SJSA1 (cell line): ENCODE data around the gene FUS. TPM values are rescaled to one million over a fixed set of nuclear protein-coding genes. Genes with fewer than 3 reads are reported as not detected.
A peak's percentile ranks its signal among the peaks of the same experiment; 100 is the strongest.
"Not testable (repeated sequence)": the region's sequence is repeated elsewhere in the genome, so short reads cannot be mapped to it uniquely, and the experiment has no call there.

Experiments
- DNase-seq, 2 experiments: peaks; one replicate each; pipeline ENCODE4 v3.0.0-alpha.2; 2015 to 2020; ENCODE audit warnings: low spot score in 2 of 2, low read depth in 1 of 2
- H3K27ac ChIP-seq: fragments of 250-450 bp; sonication (Bioruptor Pico); 2 replicates; pipeline ENCODE4 v1.5.1; 2020; ENCODE audit warnings: mild to moderate bottlenecking, moderate library complexity
- H3K27me3 ChIP-seq: fragments of 250-450 bp; sonication (Bioruptor Pico); replicated peaks from 2 replicates; pipeline ENCODE4 v1.5.1; 2020; ENCODE audit warnings: mild to moderate bottlenecking, moderate library complexity
- H3K36me3 ChIP-seq: fragments of 250-450 bp; sonication (Bioruptor Pico); 2 replicates; pipeline ENCODE4 v1.5.1; 2020; ENCODE audit warnings: mild to moderate bottlenecking
- H3K4me1 ChIP-seq: fragments of 250-450 bp; sonication (Bioruptor Pico); replicated peaks from 2 replicates; pipeline ENCODE4 v1.6.1; 2021; ENCODE audit warnings: mild to moderate bottlenecking
- H3K4me3 ChIP-seq: fragments of 250-450 bp; sonication (Bioruptor Pico); 2 replicates; pipeline ENCODE4 v1.5.1; 2020; ENCODE audit warnings: mild to moderate bottlenecking
- H3K9me3 ChIP-seq: fragments of 250-450 bp; sonication (Bioruptor Pico); replicated peaks from 2 replicates; pipeline ENCODE4 v1.5.1; 2020; ENCODE audit warnings: mild to moderate bottlenecking
- total RNA-seq: library from RNA; depleted of rRNA; stranded (reverse); fragments of >200 nt; shearing (Covaris generic); gene quantifications from 2 replicates; pipeline ENCODE4 v1.2.3, GENCODE V29; 2014

The FUS gene
- total RNA-seq, 1 experiment from 2014 or later: 37.5 TPM

- Histone ChIP-seq H3K27ac (no peak within 1 kb of the TSS), H3K36me3 (no peaks in the 10 kb centered on the region), H3K4me1 (no peaks in the 10 kb centered on the region), H3K9me3 (no peaks in the 10 kb centered on the region), H3K27me3 (peaks cover 9% of the 10 kb centered on the region), H3K4me3 (no peak within 1 kb of the TSS)
- DNase-seq: no peak
These were observed 29.7 kb upstream of the FUS start, which contains the start of gene PRSS36 for GRCh38 chr16:31149894-31150890. Gene PRSS36, minus strand, starts transcription at chr16:31150066. Its CDS starts 31 bp downstream, at chr16:31150035.

- not testable (repeated sequence) for H3K36me3 ChIP-seq, H3K9me3 ChIP-seq, H3K4me1 ChIP-seq, DNase-seq, H3K27ac ChIP-seq, H3K4me3 ChIP-seq
- peaks cover 13% of the 10 kb centered on the region for H3K27me3 ChIP-seq
These were observed 29.0 kb upstream of the FUS start for GRCh38 chr16:31150976-31151375.

DNA sequence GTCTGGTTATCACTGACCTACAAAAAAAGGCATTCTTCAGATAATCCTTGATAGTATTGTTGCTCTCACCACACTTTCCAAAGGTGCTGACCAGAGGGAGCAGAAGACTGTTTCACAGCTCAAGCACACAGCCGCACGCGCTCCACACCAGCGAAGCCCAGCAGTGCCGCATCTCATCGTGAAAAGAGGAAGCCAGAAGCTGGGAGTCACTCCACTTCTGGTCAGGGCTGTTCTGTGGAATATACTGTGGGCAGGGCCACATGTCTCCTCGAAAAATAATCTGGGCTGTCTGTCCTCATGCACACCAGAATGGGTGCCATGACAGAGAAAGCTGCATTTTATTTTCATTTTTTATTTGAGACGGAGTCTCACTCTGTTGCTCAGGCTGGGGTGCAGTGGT is 22.8 kb upstream of the FUS start:
- Histone ChIP-seq H3K36me3 (no peaks in the 10 kb centered on the region), H3K27me3 (peaks cover 27% of the 10 kb centered on the region), H3K4me1 (no peaks in the 10 kb centered on the region), H3K4me3 (no peak overlapping the region), H3K9me3 (no peaks in the 10 kb centered on the region), H3K27ac (no peak overlapping the region)
- DNase-seq: no peak

- Histone ChIP-seq H3K27ac (no peak overlapping the region), H3K4me1 (no peaks in the 10 kb centered on the region), H3K36me3 (no peaks in the 10 kb centered on the region), H3K9me3 (no peaks in the 10 kb centered on the region), H3K4me3 (no peak overlapping the region), H3K27me3 (peaks cover 6% of the 10 kb centered on the region; the same call in 1 of the 2 replicates)
- DNase-seq: no peak
These were observed 12.6 kb upstream of the FUS start for GRCh38 chr16:31167315-31167714.

GRCh38 chr16:31168848-31169247 is 11.1 kb upstream of the FUS start:
- Histone ChIP-seq H3K9me3 (no peaks in the 10 kb centered on the region), H3K4me3 (no peak overlapping the region), H3K36me3 (no peaks in the 10 kb centered on the region), H3K4me1 (no peaks in the 10 kb centered on the region), H3K27me3 (no peaks in the 10 kb centered on the region), H3K27ac (no peak overlapping the region)
- no peak for DNase-seq

DNA sequence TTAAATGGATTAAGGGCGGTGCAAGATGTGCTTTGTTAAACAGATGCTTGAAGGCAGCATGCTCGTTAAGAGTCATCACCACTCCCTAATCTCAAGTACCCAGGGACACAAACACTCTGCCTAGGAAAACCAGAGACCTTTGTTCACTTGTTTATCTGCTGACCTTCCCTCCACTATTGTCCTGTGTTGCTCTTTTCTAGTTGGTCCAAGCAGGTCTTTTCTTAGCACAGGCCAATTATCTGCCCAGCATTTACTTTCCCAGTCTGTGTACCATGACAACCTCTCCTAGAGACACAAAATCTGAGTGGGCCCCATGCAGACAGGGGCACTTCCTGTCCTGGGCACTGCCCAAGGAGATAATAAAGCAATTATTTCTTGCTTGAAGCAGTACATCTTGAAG is 9.9 kb upstream of the FUS start:
- H3K36me3 ChIP-seq, H3K27ac ChIP-seq, DNase-seq, H3K27me3 ChIP-seq, H3K4me3 ChIP-seq, H3K9me3 ChIP-seq, H3K4me1 ChIP-seq: not testable (repeated sequence)

DNA sequence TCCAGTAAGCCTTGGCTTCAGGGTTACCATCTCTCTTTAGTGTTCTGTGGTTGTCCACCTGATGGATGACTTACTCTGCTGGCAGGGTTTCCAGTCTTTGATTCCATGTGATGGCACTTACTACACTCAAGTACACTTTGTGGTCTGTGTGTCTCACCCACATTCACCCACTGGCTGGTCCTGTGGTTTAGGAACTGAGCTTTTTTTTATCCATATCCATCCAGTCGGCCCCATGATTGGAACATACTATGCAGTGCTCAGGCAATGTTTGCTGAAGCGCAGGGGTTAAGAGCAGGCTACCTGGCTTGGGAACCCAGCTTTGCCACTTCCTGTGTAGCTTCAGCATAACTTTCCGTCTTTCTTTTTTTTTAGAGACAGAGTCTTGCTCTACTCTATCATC is 2.8 kb upstream of the FUS start:
- no peaks in the 10 kb centered on the region for H3K27me3 ChIP-seq
- no peak for DNase-seq

DNA sequence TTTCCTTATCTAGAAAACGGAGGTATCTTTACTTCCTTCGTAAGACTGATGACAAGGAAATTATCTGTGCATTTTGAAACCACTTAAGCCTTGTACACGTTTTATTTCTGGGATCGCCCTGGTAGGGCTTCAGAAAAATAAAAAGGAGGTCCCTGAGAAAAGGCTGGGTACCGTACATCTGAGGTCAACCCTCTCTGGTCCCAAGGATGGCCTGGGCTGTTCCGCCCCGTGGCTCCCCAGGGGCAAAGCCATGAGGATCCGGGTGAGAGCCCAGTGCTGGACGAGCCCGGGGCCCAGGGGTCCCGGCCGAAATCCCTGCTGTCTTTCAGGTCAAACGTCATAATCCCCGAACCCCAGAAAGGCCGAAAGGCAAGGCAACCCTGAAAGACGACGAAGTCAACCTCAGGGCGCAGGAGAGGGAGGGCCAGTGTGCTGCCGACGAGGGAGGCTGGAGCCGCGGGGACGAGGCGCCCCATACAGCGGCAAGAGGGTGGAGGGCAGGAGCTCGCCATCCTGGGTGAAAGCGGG is 656 bp upstream of the FUS start:
- Histone ChIP-seq H3K27me3 (no peaks in the 10 kb centered on the region), H3K9me3 (no peaks in the 10 kb centered on the region), H3K4me3 (peak overlapping the region; percentile 87), H3K36me3 (peaks cover 43% of the 10 kb centered on the region), H3K27ac (peak overlapping the region; percentile 96), H3K4me1 (peaks cover 22% of the 10 kb centered on the region)
- no peak for DNase-seq

More for the DNA sequence above, 2.8 kb upstream of the FUS start:
- Histone ChIP-seq H3K36me3 (peaks cover 22% of the 10 kb centered on the region), H3K27ac (no peak overlapping the region), H3K4me3 (no peak overlapping the region), H3K9me3 (no peaks in the 10 kb centered on the region), H3K4me1 (peaks cover 9% of the 10 kb centered on the region)

DNA sequence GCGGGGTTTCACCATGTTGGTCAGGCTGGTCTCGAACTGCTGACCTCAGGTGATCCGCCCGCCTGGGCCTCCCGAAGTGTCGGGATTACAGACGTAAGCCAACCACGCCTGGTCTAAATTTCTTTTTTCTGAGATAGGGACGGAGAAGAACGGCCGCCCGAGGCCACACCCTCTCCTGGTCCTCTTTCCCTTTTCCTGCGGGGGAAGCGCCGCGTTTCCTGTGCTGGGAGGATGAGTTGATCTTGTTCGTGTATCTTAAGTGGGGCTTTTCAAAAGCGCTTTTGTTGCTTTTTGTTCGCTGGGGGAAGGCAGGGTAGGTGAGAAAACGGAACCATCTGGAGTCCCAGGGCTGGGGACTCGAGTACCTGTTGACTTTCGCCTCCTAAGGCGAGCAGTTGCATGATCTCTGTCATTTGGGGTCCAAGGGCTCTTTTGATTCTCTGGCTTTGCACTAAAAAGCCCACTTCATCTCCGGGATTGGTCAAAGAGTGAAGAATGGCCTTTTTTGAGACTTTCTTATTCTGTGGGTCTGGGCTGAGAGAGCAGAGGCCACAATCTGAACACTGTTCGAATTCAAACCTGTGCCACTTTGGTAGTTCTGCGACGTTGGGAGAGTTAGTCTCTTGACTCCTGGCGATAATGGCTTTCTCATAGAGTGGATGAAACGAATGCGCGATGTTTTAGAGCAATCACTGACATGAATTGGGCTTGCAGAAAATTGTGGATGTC is 1.3 kb downstream of the FUS start:
- Histone ChIP-seq H3K27me3 (no peaks in the 10 kb centered on the region), H3K4me3 (peak overlapping the region; percentile 87), H3K36me3 (peaks cover 63% of the 10 kb centered on the region), H3K9me3 (no peaks in the 10 kb centered on the region), H3K4me1 (peaks cover 26% of the 10 kb centered on the region), H3K27ac (peak overlapping the region; percentile 96)
- peak in 1 of 2 experiments; percentile 52 for DNase-seq

GRCh38 chr16:31182391-31182790 is 2.5 kb downstream of the FUS start:
- Histone ChIP-seq H3K27me3 (no peaks in the 10 kb centered on the region), H3K4me1 (peaks cover 26% of the 10 kb centered on the region), H3K9me3 (no peaks in the 10 kb centered on the region), H3K36me3 (peaks cover 74% of the 10 kb centered on the region), H3K4me3 (peak overlapping the region; percentile 87), H3K27ac (no peak overlapping the region)
- no peak for DNase-seq

- Histone ChIP-seq H3K4me1 (peaks cover 25% of the 10 kb centered on the region), H3K36me3 (peaks cover 88% of the 10 kb centered on the region), H3K27me3 (no peaks in the 10 kb centered on the region), H3K9me3 (no peaks in the 10 kb centered on the region), H3K4me3 (no peak overlapping the region), H3K27ac (no peak overlapping the region)
- DNase-seq: no peak
These were observed 3.8 kb downstream of the FUS start for GRCh38 chr16:31183432-31184428.

DNA sequence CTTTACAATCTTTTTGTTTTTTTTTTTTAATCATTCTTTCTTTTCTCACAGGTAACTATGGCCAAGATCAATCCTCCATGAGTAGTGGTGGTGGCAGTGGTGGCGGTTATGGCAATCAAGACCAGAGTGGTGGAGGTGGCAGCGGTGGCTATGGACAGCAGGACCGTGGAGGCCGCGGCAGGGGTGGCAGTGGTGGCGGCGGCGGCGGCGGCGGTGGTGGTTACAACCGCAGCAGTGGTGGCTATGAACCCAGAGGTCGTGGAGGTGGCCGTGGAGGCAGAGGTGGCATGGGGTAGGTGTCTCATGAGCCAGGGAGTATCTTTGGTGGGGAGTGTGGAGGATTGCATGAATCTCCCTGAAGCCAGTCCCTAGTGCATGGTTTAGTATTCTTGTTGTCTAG is 4.9 kb downstream of the FUS start:
- H3K9me3 ChIP-seq: no peaks in the 10 kb centered on the region
- H3K4me1 ChIP-seq: peaks cover 19% of the 10 kb centered on the region
- H3K4me3 ChIP-seq: no peak overlapping the region
- H3K27ac ChIP-seq: no peak overlapping the region
- H3K27me3 ChIP-seq: no peaks in the 10 kb centered on the region
- peaks cover 99% of the 10 kb centered on the region for H3K36me3 ChIP-seq
- DNase-seq: no peak

DNA sequence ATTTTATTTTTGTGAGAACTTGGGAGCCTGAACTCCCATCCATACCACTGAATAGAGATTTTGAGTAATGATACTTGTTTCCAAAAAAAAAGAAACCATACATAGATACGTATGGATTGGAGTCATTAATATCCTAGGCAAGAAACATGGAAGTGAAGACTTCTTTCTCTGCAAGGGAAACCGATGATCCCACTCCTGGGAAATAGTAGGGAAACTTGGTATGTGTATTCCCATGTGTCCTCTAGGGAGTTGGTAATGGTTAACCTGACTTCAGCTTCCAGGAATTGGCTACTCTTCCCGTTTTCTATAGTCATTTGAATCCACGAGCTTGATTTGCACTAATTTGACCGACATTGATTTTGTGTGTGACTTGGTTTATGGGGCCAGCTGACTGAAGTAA is 5.4 kb downstream of the FUS start:
- DNase-seq: no peak
- Histone ChIP-seq H3K27me3 (no peaks in the 10 kb centered on the region), H3K4me3 (no peak overlapping the region), H3K4me1 (peaks cover 19% of the 10 kb centered on the region), H3K36me3 (peaks cover 100% of the 10 kb centered on the region), H3K27ac (no peak overlapping the region), H3K9me3 (no peaks in the 10 kb centered on the region)
